GM12801 (cell line): Measurements from ENCODE around the gene GSTM3.

Experiments
- TF ChIP-seq, protein P1 (sequence below): IDR thresholded peaks from one replicate; pipeline ENCODE4 v1.5.1; 2011; ENCODE audit warnings: control low read depth; ENCODE audit not compliant: insufficient read length; ENCODE audit errors: extremely low read depth

GSTM3 gene

DNA sequence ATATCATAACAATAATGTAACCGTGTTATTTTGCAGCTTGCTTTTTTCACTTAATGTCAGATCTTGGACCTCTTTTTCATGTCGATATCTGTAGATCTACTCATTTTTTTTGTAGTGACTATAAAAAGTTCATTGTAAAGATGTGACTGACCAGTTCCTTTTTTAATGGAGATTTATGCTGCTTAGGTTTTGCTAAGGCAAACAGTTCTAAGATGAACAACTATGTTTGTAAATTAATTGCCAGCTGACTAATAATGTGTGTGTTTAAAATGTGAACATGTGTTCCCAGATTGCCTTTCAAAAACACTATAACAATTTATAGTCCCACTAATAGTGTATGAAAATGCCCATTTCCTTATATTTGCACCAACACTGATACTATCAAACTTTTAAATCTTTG, 41.0 kb upstream of the GSTM3 start:
- TF ChIP-seq, protein P1, sequence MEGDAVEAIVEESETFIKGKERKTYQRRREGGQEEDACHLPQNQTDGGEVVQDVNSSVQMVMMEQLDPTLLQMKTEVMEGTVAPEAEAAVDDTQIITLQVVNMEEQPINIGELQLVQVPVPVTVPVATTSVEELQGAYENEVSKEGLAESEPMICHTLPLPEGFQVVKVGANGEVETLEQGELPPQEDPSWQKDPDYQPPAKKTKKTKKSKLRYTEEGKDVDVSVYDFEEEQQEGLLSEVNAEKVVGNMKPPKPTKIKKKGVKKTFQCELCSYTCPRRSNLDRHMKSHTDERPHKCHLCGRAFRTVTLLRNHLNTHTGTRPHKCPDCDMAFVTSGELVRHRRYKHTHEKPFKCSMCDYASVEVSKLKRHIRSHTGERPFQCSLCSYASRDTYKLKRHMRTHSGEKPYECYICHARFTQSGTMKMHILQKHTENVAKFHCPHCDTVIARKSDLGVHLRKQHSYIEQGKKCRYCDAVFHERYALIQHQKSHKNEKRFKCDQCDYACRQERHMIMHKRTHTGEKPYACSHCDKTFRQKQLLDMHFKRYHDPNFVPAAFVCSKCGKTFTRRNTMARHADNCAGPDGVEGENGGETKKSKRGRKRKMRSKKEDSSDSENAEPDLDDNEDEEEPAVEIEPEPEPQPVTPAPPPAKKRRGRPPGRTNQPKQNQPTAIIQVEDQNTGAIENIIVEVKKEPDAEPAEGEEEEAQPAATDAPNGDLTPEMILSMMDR, result no peak

DNA sequence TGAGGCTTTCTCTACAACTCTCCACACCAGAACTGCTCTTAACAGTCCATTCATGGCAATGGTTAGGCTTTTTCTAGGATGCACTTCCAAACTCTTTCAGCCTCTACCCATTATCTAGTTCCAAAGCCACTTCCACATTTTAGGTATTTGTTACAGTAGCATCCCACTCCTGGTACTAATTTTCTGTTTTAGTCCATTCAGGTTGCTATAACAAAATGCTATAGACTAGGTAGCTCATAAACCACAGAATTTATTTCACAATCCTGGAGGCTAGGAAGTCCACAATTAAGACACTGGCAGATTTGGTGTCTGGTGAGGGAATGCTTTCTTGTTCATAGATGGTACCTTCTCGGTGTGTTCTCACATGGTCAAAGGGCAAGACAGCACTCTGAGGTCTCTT, 40.1 kb upstream of the GSTM3 start:
- TF ChIP-seq, protein P1, result no peak

DNA sequence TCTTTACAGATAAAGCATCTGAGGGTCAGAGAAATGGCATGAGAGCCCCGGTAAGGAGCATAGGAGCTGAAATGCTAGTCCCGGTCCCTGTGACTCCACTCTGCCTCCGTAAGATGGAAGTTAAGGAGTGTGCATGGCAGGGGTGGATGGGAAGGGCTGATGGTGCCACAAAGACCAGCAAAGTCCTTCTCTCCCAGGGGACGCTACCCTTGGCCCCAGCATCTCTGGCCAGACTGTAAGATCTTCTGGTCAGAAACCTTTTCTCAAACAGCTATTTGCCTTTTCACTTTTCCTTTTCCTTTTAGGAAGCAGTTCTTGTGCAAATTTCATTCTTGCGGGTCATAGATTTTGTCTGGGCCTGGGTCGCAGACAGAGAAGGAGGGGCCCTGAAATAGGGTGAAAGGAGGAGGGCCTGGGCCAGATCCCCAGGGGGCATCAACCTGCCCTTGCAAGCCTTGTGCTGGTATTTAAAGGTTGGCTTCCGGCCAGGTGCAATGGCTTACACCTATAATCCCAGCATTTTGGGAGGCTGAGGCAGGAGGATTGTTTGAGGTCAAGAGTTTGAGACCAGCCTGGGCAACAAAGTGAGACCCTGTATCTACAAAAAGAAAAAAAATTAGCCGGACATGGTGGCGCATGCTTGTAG, 37.3 kb upstream of the GSTM3 start:
- TF ChIP-seq, protein P1, result no peak

DNA sequence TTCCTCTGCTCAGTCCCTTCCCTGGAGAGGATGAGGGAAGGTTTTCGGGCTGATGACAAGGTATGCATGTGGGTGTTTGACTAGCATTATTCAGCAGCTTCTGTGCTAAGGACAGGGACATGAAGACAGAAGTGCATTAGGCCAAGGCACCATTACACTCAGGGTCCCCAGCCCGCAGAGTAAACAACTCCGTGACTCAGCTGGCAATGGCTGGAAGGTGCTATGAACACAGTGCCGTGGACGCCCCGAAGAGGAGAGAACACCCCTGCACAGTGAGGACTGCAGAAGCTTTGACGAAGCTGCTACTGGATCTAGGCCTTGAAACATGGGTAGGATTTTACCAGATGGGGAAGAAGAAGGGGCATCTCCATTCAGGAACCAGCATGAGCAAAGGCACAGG, 36.6 kb upstream of the GSTM3 start:
- TF ChIP-seq, protein P1, result no peak

GRCh38 chr1:109776911-109777310, 36.1 kb upstream of the GSTM3 start:
- TF ChIP-seq, protein P1, result peak; percentile 23

GRCh38 chr1:109776206-109776835, 35.5 kb upstream of the GSTM3 start:
- TF ChIP-seq, protein P1, result no peak

DNA sequence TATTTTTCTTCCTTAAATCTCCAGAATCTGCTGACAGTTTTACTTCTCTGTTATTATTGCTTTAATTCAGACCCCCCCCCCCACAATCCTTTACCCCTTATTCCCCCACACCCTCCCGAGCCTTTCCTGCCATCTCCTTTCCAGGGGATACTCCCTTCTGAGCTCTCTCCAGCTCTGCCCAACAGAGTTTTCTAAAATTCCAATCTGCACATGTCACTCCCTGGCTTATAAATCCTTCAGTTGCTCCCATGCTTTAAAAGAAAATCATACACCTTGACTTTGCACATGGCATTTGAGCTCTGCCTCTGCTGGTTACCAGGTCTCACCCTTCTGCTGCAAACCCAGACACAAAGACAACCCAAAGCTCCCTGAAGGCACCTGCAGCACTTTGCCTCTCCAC, 34.6 kb upstream of the GSTM3 start:
- TF ChIP-seq, protein P1, result no peak
